ENCODE measurements around the gene MDM2. TPM values are rescaled to one million over a fixed set of nuclear protein-coding genes. Genes with fewer than 3 reads are reported as not detected.

Gene MDM2
- total and polyA plus RNA-seq, 2 of the 8 experiments (the other 6 are each of a cell fraction or from before 2014, with no cell fraction given): 15.1 to 115 TPM

GRCh38 chr12:68891141-68891540, 83.2 kb downstream of the MDM2 start (continued):
- TF ChIP-seq RBBP5 (IDR thresholded peaks at IDR 0.05; ENCODE audit: borderline replicate concordance, low read depth, low read length) (no peak), ZNF274 (IDR thresholded peaks at IDR 0.05; ENCODE audit: borderline replicate concordance, extremely low read depth, low read length) (no peak), JUND (IDR thresholded peaks at IDR 0.05; ENCODE audit: low read length) (no peak), CHD1 (IDR thresholded peaks at IDR 0.05; ENCODE audit: low read depth, low read length) (no peak), ATF2 (IDR thresholded peaks at IDR 0.05; ENCODE audit: low read length) (no peak), CTCF (IDR thresholded peaks at IDR 0.05; ENCODE audit: control extremely low read depth in 1 of 3, insufficient read depth in 1 of 3, low read depth in 1 of 3, low read length in 3 of 3) (no peak)

All from H1 (cell line).